BE2C (cell line): ENCODE results near the gene RGS11.

Source experiments
- DNase-seq: peaks from one replicate; pipeline ENCODE4 v3.0.0-alpha.2; 2020
- H3K27me3 ChIP-seq: fragments of 250-450 bp; sonication (Bioruptor Pico); 2 replicates; pipeline ENCODE4 v1.5.1; 2020; ENCODE audit warnings: mild to moderate bottlenecking
- H3K36me3 ChIP-seq: fragments of 250-450 bp; sonication (Bioruptor Pico); 2 replicates; pipeline ENCODE4 v1.5.1; 2020; ENCODE audit warnings: mild to moderate bottlenecking
- H3K4me1 ChIP-seq: fragments of 250-450 bp; sonication (Bioruptor Pico); 2 replicates; pipeline ENCODE4 v1.5.1; 2020
- H3K4me3 ChIP-seq: 2 replicates; pipeline ENCODE4 v1.5.1; 2011; ENCODE audit warnings: low read depth, low read length
- H3K9me3 ChIP-seq: fragments of 250-450 bp; sonication (Bioruptor Pico); 2 replicates; pipeline ENCODE4 v1.5.1; 2020
- CTCF ChIP-seq: IDR thresholded peaks from 2 replicates; pipeline ENCODE4 v1.5.1; 2012; ENCODE audit warnings: mild to moderate bottlenecking, low read depth, low read length

RGS11 gene

GRCh38 chr16:301950-302349 is 26.2 kb upstream of the RGS11 start:
- H3K4me3 ChIP-seq = no peak overlapping the region
- H3K9me3 ChIP-seq = no peaks in the 10 kb centered on the region
- TF ChIP-seq CTCF = no peak
- DNase-seq = no peak
- no peaks in the 10 kb centered on the region for H3K4me1 ChIP-seq
- no peaks in the 10 kb centered on the region; the same call in 1 of the 2 replicates for H3K36me3 ChIP-seq
- H3K27me3 ChIP-seq = no peaks in the 10 kb centered on the region

GRCh38 chr16:301235-301634 is 25.5 kb upstream of the RGS11 start:
- H3K4me3 ChIP-seq = no peak overlapping the region
- TF ChIP-seq CTCF = no peak
- no peaks in the 10 kb centered on the region; the same call in 1 of the 2 replicates for H3K36me3 ChIP-seq
- no peaks in the 10 kb centered on the region for H3K27me3 ChIP-seq
- no peaks in the 10 kb centered on the region for H3K9me3 ChIP-seq
- no peak for DNase-seq
- no peaks in the 10 kb centered on the region for H3K4me1 ChIP-seq

- H3K36me3 ChIP-seq = no peaks in the 10 kb centered on the region; the same call in 1 of the 2 replicates
- TF ChIP-seq CTCF = no peak
- no peaks in the 10 kb centered on the region for H3K27me3 ChIP-seq
- H3K9me3 ChIP-seq = no peaks in the 10 kb centered on the region
- no peak for DNase-seq
- H3K4me3 ChIP-seq = no peak overlapping the region
- H3K4me1 ChIP-seq = no peaks in the 10 kb centered on the region
These were observed 22.1 kb upstream of the RGS11 start for GRCh38 chr16:297832-298231.

- no peak for DNase-seq
- Histone ChIP-seq H3K4me3 (no peak overlapping the region), H3K9me3 (no peaks in the 10 kb centered on the region), H3K36me3 (no peaks in the 10 kb centered on the region; the same call in none of the 2 replicates), H3K27me3 (no peaks in the 10 kb centered on the region), H3K4me1 (no peaks in the 10 kb centered on the region)
- no peak for TF ChIP-seq CTCF
These were observed 21.2 kb upstream of the RGS11 start for GRCh38 chr16:296806-297510.

GRCh38 chr16:296276-296675 is 20.5 kb upstream of the RGS11 start:
- H3K27me3 ChIP-seq = no peaks in the 10 kb centered on the region
- TF ChIP-seq CTCF = no peak
- no peak overlapping the region for H3K4me3 ChIP-seq
- no peaks in the 10 kb centered on the region for H3K4me1 ChIP-seq
- no peaks in the 10 kb centered on the region; the same call in none of the 2 replicates for H3K36me3 ChIP-seq
- no peak for DNase-seq
- H3K9me3 ChIP-seq = no peaks in the 10 kb centered on the region

- no peak overlapping the region for H3K4me3 ChIP-seq
- H3K27me3 ChIP-seq = no peaks in the 10 kb centered on the region
- H3K9me3 ChIP-seq = no peaks in the 10 kb centered on the region
- no peak for DNase-seq
- H3K36me3 ChIP-seq = peaks cover 7% of the 10 kb centered on the region
- no peaks in the 10 kb centered on the region for H3K4me1 ChIP-seq
- no peak for TF ChIP-seq CTCF
These were observed 17.5 kb upstream of the RGS11 start for GRCh38 chr16:293043-293775.
